ENCODE measurements around the gene PHETA1. TPM values are rescaled to one million over a fixed set of nuclear protein-coding genes. Genes with fewer than 3 reads are reported as not detected.

The PHETA1 gene
- total and polyA plus RNA-seq, 8 donors: 7.2 to 20.5 (median 10.4) TPM

- H3K9me3 ChIP-seq: no peaks in the 10 kb centered on the region
- peak; percentile 68 for ATAC-seq
Measured at GRCh38 chr12:111393700-111394300, 24.9 kb upstream of the PHETA1 start.

GRCh38 chr12:111390910-111391309, 22.0 kb upstream of the PHETA1 start:
- Histone ChIP-seq H3K27me3 (no peaks in the 10 kb centered on the region), H3K4me3 (no peak overlapping the region), H3K4me1 (peaks cover 0 to 11% of the 10 kb centered on the region in 2 donors), H3K9me3 (no peaks in the 10 kb centered on the region), H3K27ac (no peak overlapping the region), H3K36me3 (no peaks in the 10 kb centered on the region)
- no peak for ATAC-seq
- no peak for DNase-seq
- TF ChIP-seq CTCF (IDR thresholded peaks at IDR 0.05): no peak
- intact Hi-C loops (cut with DNase I): no loop called here

More at GRCh38 chr12:111393700-111394300, 24.9 kb upstream of the PHETA1 start:
- Histone ChIP-seq H3K4me3 (no peak overlapping the region), H3K4me1 (peaks cover 0 to 38% of the 10 kb centered on the region in 2 donors), H3K27ac (no peak overlapping the region), H3K27me3 (no peaks in the 10 kb centered on the region), H3K36me3 (no peaks in the 10 kb centered on the region)
- peak in 2 of 4 donors; percentile 84 to 85 for DNase-seq
- intact Hi-C loops (cut with DNase I): no loop called here
- TF ChIP-seq CTCF (IDR thresholded peaks at IDR 0.05): no peak

- Histone ChIP-seq H3K27me3 (no peaks in the 10 kb centered on the region), H3K27ac (no peak overlapping the region), H3K4me3 (no peak overlapping the region), H3K9me3 (no peaks in the 10 kb centered on the region), H3K36me3 (no peaks in the 10 kb centered on the region), H3K4me1 (peaks cover 0 to 9% of the 10 kb centered on the region in 2 donors)
- intact Hi-C loops (cut with DNase I): no loop called here
- no peak for TF ChIP-seq CTCF (IDR thresholded peaks at IDR 0.05)
- DNase-seq: no peak
- ATAC-seq: no peak
Measured at GRCh38 chr12:111389635-111390034, 20.7 kb upstream of the PHETA1 start.

- no peak for TF ChIP-seq CTCF (IDR thresholded peaks at IDR 0.05)
- no peak for DNase-seq
- Histone ChIP-seq H3K4me3 (no peak overlapping the region), H3K27ac (no peak overlapping the region), H3K27me3 (no peaks in the 10 kb centered on the region), H3K9me3 (no peaks in the 10 kb centered on the region), H3K36me3 (no peaks in the 10 kb centered on the region), H3K4me1 (no peaks in the 10 kb centered on the region)
- intact Hi-C loops (cut with DNase I): no loop called here
- no peak for ATAC-seq
Measured at GRCh38 chr12:111387747-111388323, 18.9 kb upstream of the PHETA1 start.

GRCh38 chr12:111386885-111387284, 18.0 kb upstream of the PHETA1 start:
- intact Hi-C loops (cut with DNase I): no loop called here
- ATAC-seq (no peak), DNase-seq (no peak)
- Histone ChIP-seq H3K27ac (no peak overlapping the region), H3K9me3 (no peaks in the 10 kb centered on the region), H3K4me3 (no peak overlapping the region), H3K36me3 (no peaks in the 10 kb centered on the region), H3K27me3 (no peaks in the 10 kb centered on the region), H3K4me1 (no peaks in the 10 kb centered on the region)
- TF ChIP-seq CTCF (IDR thresholded peaks at IDR 0.05): no peak

Data from left lung (tissue), 10 donors.